ENCODE measurements around the gene RTCA.

RTCA gene

GRCh38 chr1:100284591-100284990 lies 18.6 kb downstream of the RTCA start:
- no peak for TF ChIP-seq POLR2AphosphoS5 (IDR thresholded peaks at IDR 0.05; ENCODE audit: low read depth)
- TF ChIP-seq REST (IDR thresholded peaks at IDR 0.05; ENCODE audit: insufficient replicate concordance, low read depth): no peak
- no peak for TF ChIP-seq SPI1 (IDR thresholded peaks at IDR 0.05; ENCODE audit: borderline replicate concordance, low read depth)
- TF ChIP-seq GABPA (IDR thresholded peaks at IDR 0.05; ENCODE audit: low read depth): no peak
- TF ChIP-seq, protein P1, sequence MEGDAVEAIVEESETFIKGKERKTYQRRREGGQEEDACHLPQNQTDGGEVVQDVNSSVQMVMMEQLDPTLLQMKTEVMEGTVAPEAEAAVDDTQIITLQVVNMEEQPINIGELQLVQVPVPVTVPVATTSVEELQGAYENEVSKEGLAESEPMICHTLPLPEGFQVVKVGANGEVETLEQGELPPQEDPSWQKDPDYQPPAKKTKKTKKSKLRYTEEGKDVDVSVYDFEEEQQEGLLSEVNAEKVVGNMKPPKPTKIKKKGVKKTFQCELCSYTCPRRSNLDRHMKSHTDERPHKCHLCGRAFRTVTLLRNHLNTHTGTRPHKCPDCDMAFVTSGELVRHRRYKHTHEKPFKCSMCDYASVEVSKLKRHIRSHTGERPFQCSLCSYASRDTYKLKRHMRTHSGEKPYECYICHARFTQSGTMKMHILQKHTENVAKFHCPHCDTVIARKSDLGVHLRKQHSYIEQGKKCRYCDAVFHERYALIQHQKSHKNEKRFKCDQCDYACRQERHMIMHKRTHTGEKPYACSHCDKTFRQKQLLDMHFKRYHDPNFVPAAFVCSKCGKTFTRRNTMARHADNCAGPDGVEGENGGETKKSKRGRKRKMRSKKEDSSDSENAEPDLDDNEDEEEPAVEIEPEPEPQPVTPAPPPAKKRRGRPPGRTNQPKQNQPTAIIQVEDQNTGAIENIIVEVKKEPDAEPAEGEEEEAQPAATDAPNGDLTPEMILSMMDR (IDR thresholded peaks at IDR 0.05; ENCODE audit: insufficient read depth, low read length): no peak
- Histone ChIP-seq H3K4me3 (replicated peaks; ENCODE audit: insufficient read depth, low read length) (no peak overlapping the region), H3K27ac (replicated peaks) (no peak overlapping the region), H3K27me3 (ENCODE audit: insufficient read depth, poor library complexity, severe bottlenecking) (no peaks in the 10 kb centered on the region)
- no peak for DNase-seq (ENCODE audit: low read depth in 1 of 2, low spot score in 1 of 2)

DNA sequence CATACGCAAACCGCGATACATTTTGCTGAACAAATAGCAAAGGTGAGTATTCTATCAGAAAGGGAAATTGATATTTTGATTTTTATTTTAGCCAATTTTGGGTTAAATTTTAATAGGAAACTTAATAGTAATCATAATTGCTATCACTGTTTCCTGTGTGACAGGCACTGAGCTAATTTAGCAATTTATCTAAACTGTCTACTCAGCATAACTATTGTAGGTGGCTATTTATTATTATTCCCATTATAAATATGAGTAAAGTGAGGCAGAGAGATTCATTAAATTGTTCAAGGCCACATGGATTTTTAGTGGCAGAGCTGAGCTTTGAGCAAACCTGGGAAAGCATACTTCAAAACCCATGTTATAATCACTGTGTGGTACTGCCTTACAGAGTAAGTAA lies 21.1 kb downstream of the RTCA start:
- TF ChIP-seq POLR2AphosphoS5 (IDR thresholded peaks at IDR 0.05; ENCODE audit: low read depth) (no peak), REST (IDR thresholded peaks at IDR 0.05; ENCODE audit: insufficient replicate concordance, low read depth) (no peak), SPI1 (IDR thresholded peaks at IDR 0.05; ENCODE audit: borderline replicate concordance, low read depth) (no peak), GABPA (IDR thresholded peaks at IDR 0.05; ENCODE audit: low read depth) (no peak)
- TF ChIP-seq, protein P1 (IDR thresholded peaks at IDR 0.05; ENCODE audit: insufficient read depth, low read length): no peak
- Histone ChIP-seq H3K27ac (replicated peaks) (no peak overlapping the region), H3K4me3 (replicated peaks; ENCODE audit: insufficient read depth, low read length) (no peak overlapping the region), H3K27me3 (ENCODE audit: insufficient read depth, poor library complexity, severe bottlenecking) (no peaks in the 10 kb centered on the region)
- DNase-seq (ENCODE audit: low read depth in 1 of 2, low spot score in 1 of 2): no peak

DNA sequence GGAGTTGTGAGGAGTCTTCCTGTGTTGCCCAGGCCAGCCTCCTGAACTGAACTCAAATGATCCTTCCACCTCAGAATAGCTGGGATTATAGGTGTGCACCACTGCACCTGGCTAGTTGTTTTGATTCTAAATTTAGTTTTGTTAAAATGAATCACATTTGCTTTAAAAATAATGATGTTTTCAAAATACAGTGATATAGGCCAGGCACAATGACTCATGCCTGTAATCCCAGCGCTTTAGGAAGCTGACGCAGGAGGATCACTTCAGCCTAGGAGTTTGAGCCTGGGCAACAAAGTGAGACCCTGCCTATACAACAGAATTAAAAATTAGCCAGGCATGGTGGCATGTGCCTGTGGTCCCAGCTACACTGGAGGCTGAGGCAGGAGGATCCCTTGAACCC lies 24.3 kb downstream of the RTCA start:
- DNase-seq (ENCODE audit: low read depth in 1 of 2, low spot score in 1 of 2): no peak
- H3K27ac ChIP-seq (replicated peaks): no peak overlapping the region
- H3K27me3 ChIP-seq (ENCODE audit: insufficient read depth, poor library complexity, severe bottlenecking): no peaks in the 10 kb centered on the region
- H3K4me3 ChIP-seq (replicated peaks; ENCODE audit: insufficient read depth, low read length): no peak overlapping the region
- TF ChIP-seq POLR2AphosphoS5 (IDR thresholded peaks at IDR 0.05; ENCODE audit: low read depth): no peak
- no peak for TF ChIP-seq GABPA (IDR thresholded peaks at IDR 0.05; ENCODE audit: low read depth)
- TF ChIP-seq SPI1 (IDR thresholded peaks at IDR 0.05; ENCODE audit: borderline replicate concordance, low read depth): no peak
- TF ChIP-seq REST (IDR thresholded peaks at IDR 0.05; ENCODE audit: insufficient replicate concordance, low read depth): no peak
- TF ChIP-seq, protein P1 (IDR thresholded peaks at IDR 0.05; ENCODE audit: insufficient read depth, low read length): no peak

Data from HL-60 (cell line).